Bronchial epithelial cell (primary cell): ENCODE measurements around the gene REM2. TPM values are rescaled to one million over a fixed set of nuclear protein-coding genes. Genes with fewer than 3 reads are reported as not detected.

ENCODE experiments used
- DNase-seq: peaks from one replicate; pipeline ENCODE4 v3.0.0-alpha.2; 2010; ENCODE audit warnings: low read depth
- FAIRE-seq: peaks from 2 replicates; lab custom pipeline; 2011; peaks lifted over from hg19 to GRCh38; lab: Jason Lieb, UNC
- H3K27me3 ChIP-seq: 2 replicates; pipeline ENCODE4 v1.5.1; 2011; ENCODE audit warnings: low read length; ENCODE audit not compliant: control insufficient read depth, insufficient read depth
- H3K36me3 ChIP-seq: 2 replicates; pipeline ENCODE4 v1.5.1; 2011; ENCODE audit warnings: low read length; ENCODE audit not compliant: control insufficient read depth, insufficient read depth
- H3K4me3 ChIP-seq: 2 replicates; pipeline ENCODE4 v1.5.1; 2011; ENCODE audit warnings: mild to moderate bottlenecking, low read depth, low read length, control low read depth
- total RNA-seq: library from RNA; depleted of rRNA; stranded (reverse); fragments of >200 nt; gene quantifications from 2 replicates; pipeline ENCODE4 v1.2.1, GENCODE V29; 2014
- TF ChIP-seq, protein P1 (sequence below): IDR thresholded peaks from 2 replicates; pipeline ENCODE4 v1.5.1; 2011; ENCODE audit warnings: mild to moderate bottlenecking, moderate library complexity, low read length, control low read depth, inconsistent platforms; ENCODE audit not compliant: insufficient read depth, severe bottlenecking

The REM2 gene
- total RNA-seq, 1 donor from 2014 or later, result not detected

DNA sequence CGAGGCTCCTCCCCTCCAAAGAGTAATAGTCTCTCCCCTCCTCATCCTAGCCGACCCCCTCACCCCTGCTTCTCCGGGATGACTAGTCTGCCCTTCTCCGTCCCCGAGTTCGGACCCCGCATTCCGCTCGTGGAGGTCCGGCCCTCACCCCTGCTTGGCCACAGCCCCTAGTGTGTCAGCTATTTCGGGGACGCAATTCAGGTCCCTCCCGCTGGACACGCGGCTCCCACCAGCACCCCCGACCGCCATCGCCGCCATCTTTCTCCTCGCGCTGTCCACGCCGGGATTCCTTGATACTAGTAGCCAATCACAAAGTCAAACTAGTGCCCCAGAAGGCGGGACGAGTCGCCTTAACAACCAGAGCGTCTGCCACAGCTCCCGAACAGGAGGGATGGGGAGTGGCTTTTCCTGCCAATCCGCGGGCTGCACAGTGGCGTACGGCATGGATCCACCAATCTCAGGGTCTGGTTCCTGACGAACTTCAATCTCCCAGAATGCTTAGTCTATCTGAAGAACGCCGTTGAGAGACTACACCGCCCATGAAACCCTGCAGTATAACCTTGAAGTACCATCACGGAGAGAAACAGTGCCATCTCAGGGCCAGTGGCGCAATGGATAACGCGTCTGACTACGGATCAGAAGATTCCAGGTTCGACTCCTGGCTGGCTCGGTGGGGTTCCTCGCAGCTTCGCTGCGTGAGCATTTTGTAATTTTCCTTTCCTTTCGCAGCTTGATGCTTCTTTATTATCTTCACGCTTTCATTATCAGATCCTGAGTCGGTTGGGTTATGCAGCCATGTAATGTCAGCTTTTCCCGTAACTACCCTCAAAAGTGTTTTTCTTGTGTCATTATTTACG is 46.3 kb downstream of the REM2 start, which contains the start of gene PRMT5:
TSS of gene PRMT5 (minus strand) at position 273 of the 857 bp plus-strand sequence. CDS start at position 258, 15 bp downstream.
- DNase-seq (peak; percentile 99), FAIRE-seq (peak; percentile 87)
- no peaks in the 10 kb centered on the region for H3K27me3 ChIP-seq
- peaks cover 10% of the 10 kb centered on the region for H3K36me3 ChIP-seq
- TF ChIP-seq, protein P1, sequence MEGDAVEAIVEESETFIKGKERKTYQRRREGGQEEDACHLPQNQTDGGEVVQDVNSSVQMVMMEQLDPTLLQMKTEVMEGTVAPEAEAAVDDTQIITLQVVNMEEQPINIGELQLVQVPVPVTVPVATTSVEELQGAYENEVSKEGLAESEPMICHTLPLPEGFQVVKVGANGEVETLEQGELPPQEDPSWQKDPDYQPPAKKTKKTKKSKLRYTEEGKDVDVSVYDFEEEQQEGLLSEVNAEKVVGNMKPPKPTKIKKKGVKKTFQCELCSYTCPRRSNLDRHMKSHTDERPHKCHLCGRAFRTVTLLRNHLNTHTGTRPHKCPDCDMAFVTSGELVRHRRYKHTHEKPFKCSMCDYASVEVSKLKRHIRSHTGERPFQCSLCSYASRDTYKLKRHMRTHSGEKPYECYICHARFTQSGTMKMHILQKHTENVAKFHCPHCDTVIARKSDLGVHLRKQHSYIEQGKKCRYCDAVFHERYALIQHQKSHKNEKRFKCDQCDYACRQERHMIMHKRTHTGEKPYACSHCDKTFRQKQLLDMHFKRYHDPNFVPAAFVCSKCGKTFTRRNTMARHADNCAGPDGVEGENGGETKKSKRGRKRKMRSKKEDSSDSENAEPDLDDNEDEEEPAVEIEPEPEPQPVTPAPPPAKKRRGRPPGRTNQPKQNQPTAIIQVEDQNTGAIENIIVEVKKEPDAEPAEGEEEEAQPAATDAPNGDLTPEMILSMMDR, result no peak
- peak within 1 kb of the TSS; percentile 95 for H3K4me3 ChIP-seq

GRCh38 chr14:22929961-22930364 is 46.9 kb downstream of the REM2 start:
- H3K36me3 ChIP-seq, result peaks cover 5% of the 10 kb centered on the region
- no peak for FAIRE-seq
- no peaks in the 10 kb centered on the region for H3K27me3 ChIP-seq
- DNase-seq, result no peak
- TF ChIP-seq, protein P1, result no peak
- H3K4me3 ChIP-seq, result peak overlapping the region; percentile 25

GRCh38 chr14:22932146-22932545 is 49.1 kb downstream of the REM2 start:
- Histone ChIP-seq H3K4me3 (no peak overlapping the region), H3K36me3 (peaks cover 3% of the 10 kb centered on the region), H3K27me3 (no peaks in the 10 kb centered on the region)
- TF ChIP-seq, protein P1, result no peak
- DNase-seq (no peak), FAIRE-seq (no peak)

- no peaks in the 10 kb centered on the region for H3K36me3 ChIP-seq
- FAIRE-seq (no peak), DNase-seq (no peak)
- no peak overlapping the region for H3K4me3 ChIP-seq
- no peaks in the 10 kb centered on the region for H3K27me3 ChIP-seq
- TF ChIP-seq, protein P1, result no peak
These were observed 52.1 kb downstream of the REM2 start for GRCh38 chr14:22935156-22935555.

Other genes starting within 250 kb of the REM2 start
- not detected in 2 replicates for gene OR6J1, start 238.9 kb upstream of the REM2 start, total RNA-seq
- 25.6 and 29.2 TPM in 2 replicates for gene OXA1L, start 116.5 kb upstream of the REM2 start, total RNA-seq
- 0.51 and 0.79 TPM in 2 replicates for gene SLC7A7, start 67.8 kb upstream of the REM2 start, total RNA-seq
- 33.2 and 38.7 TPM in 2 replicates for gene MRPL52, start 53.3 kb upstream of the REM2 start, total RNA-seq
- 126 and 140 TPM in 2 replicates for gene MMP14, start 46.6 kb upstream of the REM2 start, total RNA-seq
- 34.8 and 63.6 TPM in 2 replicates for gene LRP10, start 11.5 kb upstream of the REM2 start, total RNA-seq
- gene RBM23, start 35.9 kb downstream of the REM2 start, total RNA-seq, result 26.6 and 41.2 TPM in 2 replicates
- 79.2 and 91.1 TPM in 2 replicates for gene PRMT5, start 46.2 kb downstream of the REM2 start, total RNA-seq
- gene HAUS4, start 73.9 kb downstream of the REM2 start, total RNA-seq, result 58.8 and 113 TPM in 2 replicates
- gene AJUBA, start 99.3 kb downstream of the REM2 start, total RNA-seq, result 174 and 223 TPM in 2 replicates
- gene C14orf93, start 126.9 kb downstream of the REM2 start, total RNA-seq, result 6.3 and 7.4 TPM in 2 replicates
- 158 and 220 TPM in 2 replicates for gene PSMB5, start 151.7 kb downstream of the REM2 start, total RNA-seq
- not detected in 2 replicates for gene PSMB11, start 159.0 kb downstream of the REM2 start, total RNA-seq
- gene CDH24, start 174.3 kb downstream of the REM2 start, total RNA-seq, result 2.7 and 2.9 TPM in 2 replicates
- 45.3 and 45.5 TPM in 2 replicates for gene ACIN1, start 211.9 kb downstream of the REM2 start, total RNA-seq
- gene C14orf119, start 212.3 kb downstream of the REM2 start, total RNA-seq, result 51.9 and 59.1 TPM in 2 replicates
- not detected in 2 replicates for gene CIROP, start 221.8 kb downstream of the REM2 start, total RNA-seq
- gene CEBPE, start 236.0 kb downstream of the REM2 start, total RNA-seq, result not detected in 2 replicates